Measurements from ENCODE around the gene CEP162.

DNA sequence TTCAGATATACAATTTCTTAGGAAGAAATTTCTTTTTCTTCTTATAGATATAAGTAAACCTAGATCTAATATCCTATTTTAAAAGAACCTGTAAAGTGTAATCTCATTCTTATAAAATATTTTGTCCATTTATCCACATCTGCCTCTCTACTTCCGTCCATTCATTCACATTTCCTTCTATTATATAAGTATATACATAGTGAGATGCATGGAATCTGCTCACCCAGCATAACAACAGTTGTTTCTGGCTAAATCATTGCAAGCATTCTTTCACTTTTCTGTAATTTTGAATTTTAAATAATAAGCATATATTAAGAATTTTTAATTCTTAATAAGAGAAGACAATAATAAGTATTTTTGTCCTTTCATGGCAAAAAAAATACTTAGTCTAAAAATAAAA, 45.4 kb downstream of the CEP162 start:
- TF ChIP-seq, protein P1, sequence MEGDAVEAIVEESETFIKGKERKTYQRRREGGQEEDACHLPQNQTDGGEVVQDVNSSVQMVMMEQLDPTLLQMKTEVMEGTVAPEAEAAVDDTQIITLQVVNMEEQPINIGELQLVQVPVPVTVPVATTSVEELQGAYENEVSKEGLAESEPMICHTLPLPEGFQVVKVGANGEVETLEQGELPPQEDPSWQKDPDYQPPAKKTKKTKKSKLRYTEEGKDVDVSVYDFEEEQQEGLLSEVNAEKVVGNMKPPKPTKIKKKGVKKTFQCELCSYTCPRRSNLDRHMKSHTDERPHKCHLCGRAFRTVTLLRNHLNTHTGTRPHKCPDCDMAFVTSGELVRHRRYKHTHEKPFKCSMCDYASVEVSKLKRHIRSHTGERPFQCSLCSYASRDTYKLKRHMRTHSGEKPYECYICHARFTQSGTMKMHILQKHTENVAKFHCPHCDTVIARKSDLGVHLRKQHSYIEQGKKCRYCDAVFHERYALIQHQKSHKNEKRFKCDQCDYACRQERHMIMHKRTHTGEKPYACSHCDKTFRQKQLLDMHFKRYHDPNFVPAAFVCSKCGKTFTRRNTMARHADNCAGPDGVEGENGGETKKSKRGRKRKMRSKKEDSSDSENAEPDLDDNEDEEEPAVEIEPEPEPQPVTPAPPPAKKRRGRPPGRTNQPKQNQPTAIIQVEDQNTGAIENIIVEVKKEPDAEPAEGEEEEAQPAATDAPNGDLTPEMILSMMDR (IDR thresholded peaks at IDR 0.05) = no peak
- TF ChIP-seq EZH2 (IDR thresholded peaks at IDR 0.05; ENCODE audit: borderline replicate concordance, insufficient read depth, low read depth, low read length, poor library complexity, severe bottlenecking) = no peak
